ENCODE measurements around the gene TMEM179. TPM values are rescaled to one million over a fixed set of nuclear protein-coding genes. Genes with fewer than 3 reads are reported as not detected.
A peak's percentile ranks its signal among the peaks of the same experiment; 100 is the strongest.
"Not testable (repeated sequence)": the region's sequence is repeated elsewhere in the genome, so short reads cannot be mapped to it uniquely, and the experiment has no call there.

The TMEM179 gene
- total RNA-seq (10 to 100 TPM in 1 of 2 donors, 1 to 10 TPM in 1; 9.8 to 12.1 TPM), polyA plus RNA-seq (ENCODE audit: insufficient read depth, low read depth, low replicate concordance) (4.9 TPM)
- long read RNA-seq, donor 1, partial matches to known transcripts = 0 of 6 reads
- long read RNA-seq, donor 1, other reads (novel, unspliced or antisense) = 0 of 6 reads
- long read RNA-seq, donor 2, partial matches to known transcripts = 0 of 4 reads
- long read RNA-seq, donor 2, other reads (novel, unspliced or antisense) = 0 of 4 reads

DNA sequence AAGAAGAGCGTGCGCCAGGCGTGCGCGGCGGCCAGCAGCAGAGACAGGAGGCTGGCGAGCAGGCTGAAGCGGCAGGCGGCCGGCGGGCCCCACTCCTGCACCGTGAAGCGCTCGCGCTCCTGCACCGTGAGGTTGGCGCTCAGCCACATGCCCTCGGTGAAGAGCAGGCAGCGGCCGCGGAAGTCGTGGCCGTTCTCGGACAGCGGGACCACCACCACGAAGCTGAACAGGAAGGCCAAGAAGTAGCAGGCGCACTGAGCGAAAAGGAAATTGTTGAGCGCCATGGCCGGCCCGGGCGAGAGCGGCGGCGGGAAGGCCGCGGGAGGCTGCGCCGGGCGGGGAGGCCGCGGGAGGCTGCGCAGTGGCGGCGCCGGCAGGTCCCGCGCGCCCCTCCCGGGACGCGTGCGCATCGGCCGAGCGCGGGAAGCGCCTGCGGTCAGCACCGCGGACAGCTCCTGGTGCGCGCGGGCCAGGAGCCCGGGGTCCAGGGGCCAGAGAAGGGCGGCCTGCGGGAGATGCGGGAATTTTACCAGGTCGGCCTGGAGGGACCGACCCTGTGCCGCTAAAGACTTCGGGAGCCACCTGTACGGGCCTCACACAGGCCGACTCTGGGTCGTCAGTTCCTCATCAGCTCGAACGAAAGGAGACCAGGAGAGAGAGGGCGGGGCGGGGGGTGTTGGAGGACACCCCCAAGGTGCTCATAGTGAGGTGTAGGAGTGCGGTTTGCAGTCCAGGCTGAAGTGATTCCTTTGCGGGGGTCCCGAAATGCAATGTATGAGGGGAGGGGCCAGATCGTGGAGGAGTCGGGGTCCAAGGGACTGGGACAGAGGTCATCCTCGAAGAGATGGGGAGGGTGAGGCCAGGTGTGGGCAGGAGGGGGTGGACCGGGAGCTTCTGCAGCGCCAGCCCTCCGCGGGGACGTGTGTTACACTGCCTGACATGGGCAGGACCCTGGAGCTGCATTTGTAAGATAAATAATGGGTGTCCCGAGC lies at the start of gene TMEM179:
TMEM179 (minus strand) TSS at position 315 of the 992 bp plus-strand sequence; CDS start at position 284, 31 bp downstream.
- DNase-seq = peak; percentile 53
- intact Hi-C loops (cut with DNase I; ENCODE audit: low total_unique reads) = no loop called here
- Histone ChIP-seq H3K27ac (no peak within 1 kb of the TSS), H3K9me3 (no peaks in the 10 kb centered on the region), H3K27me3 (no peaks in the 10 kb centered on the region), H3K4me1 (no peaks in the 10 kb centered on the region), H3K4me3 (peak within 1 kb of the TSS; percentile 35 to 47), H3K36me3 (ENCODE audit: low read depth, missing control alignments) (no peaks in the 10 kb centered on the region)
- 6% methylated on average over 29 to 79 of the region's 91 CpGs for WGBS, 2 donors
- no peak for TF ChIP-seq POLR2A (IDR thresholded peaks at IDR 0.05)
- TF ChIP-seq, protein P1, sequence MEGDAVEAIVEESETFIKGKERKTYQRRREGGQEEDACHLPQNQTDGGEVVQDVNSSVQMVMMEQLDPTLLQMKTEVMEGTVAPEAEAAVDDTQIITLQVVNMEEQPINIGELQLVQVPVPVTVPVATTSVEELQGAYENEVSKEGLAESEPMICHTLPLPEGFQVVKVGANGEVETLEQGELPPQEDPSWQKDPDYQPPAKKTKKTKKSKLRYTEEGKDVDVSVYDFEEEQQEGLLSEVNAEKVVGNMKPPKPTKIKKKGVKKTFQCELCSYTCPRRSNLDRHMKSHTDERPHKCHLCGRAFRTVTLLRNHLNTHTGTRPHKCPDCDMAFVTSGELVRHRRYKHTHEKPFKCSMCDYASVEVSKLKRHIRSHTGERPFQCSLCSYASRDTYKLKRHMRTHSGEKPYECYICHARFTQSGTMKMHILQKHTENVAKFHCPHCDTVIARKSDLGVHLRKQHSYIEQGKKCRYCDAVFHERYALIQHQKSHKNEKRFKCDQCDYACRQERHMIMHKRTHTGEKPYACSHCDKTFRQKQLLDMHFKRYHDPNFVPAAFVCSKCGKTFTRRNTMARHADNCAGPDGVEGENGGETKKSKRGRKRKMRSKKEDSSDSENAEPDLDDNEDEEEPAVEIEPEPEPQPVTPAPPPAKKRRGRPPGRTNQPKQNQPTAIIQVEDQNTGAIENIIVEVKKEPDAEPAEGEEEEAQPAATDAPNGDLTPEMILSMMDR (IDR thresholded peaks at IDR 0.05) = no peak

DNA sequence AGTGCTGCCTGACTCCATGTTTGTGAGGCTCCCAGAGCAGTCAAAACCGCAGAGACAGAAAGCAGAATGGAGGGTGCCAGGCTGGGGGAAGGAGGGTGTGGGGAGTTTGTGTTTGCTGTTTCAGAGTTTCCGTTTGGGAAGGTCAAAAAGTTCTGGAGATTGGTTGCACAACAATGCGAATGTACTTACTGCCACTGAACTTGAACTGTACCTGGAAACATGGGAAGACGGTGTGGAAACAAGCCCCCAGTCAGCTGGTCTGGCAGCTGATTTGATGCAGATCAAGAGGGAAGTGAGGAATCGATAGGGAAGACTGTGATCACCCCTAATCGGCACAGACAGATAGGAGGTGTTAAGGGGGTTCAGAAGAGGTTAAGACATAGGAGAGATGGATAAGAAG lies 49.5 kb upstream of the TMEM179 start:
- DNase-seq = no peak
- WGBS, 2 donors = 84 to 87% methylated on average over 6 of the region's 6 CpGs
- TF ChIP-seq POLR2A (IDR thresholded peaks at IDR 0.05) = no peak
- TF ChIP-seq, protein P1 (IDR thresholded peaks at IDR 0.05) = no peak
- Histone ChIP-seq H3K9me3 (no peaks in the 10 kb centered on the region), H3K27me3 (no peaks in the 10 kb centered on the region), H3K27ac (no peak overlapping the region), H3K4me3 (no peak overlapping the region), H3K36me3 (ENCODE audit: low read depth, missing control alignments) (no peaks in the 10 kb centered on the region), H3K4me1 (no peaks in the 10 kb centered on the region)
- intact Hi-C loops (cut with DNase I; ENCODE audit: low total_unique reads) = loop anchor here (5.0 kb wide), 1 partner anchor 53 kb away; no protein-coding TSS in a partner anchor

DNA sequence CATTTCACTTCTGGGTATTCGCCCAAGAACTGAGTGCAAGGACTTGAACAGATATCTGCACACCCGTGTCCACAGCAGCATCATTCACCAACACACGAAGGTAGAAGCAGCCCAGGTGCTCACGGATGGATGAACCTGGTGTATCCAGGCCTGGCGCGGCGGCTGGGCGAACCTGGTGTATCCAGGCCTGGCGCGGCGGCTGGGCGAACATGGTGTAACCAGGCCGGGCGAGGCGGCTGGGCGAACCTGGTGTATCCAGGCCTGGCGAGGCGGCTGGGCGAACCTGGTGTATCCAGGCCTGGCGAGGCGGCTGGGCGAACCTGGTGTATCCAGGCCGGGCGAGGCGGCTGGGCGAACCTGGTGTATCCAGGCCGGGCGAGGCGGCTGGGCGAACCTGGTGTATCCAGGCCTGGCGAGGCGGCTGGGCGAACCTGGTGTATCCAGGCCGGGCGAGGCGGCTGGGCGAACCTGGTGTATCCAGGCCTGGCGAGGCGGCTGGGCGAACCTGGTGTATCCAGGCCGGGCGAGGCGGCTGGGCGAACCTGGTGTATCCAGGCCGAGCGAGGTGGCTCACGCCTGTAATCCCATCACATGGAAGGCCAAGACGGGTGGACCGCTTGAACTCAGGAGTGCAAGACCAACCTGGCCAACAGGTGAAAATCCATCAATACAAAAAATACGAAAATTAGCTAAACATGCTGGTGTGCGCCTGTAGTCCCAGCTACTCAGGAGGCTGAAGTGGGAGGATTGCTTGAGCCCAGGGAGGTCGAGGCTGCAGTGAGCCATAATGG lies 48.8 kb upstream of the TMEM179 start:
- H3K27ac ChIP-seq; H3K36me3 ChIP-seq (ENCODE audit: low read depth, missing control alignments); H3K9me3 ChIP-seq; H3K27me3 ChIP-seq; H3K4me3 ChIP-seq; DNase-seq; H3K4me1 ChIP-seq: not testable (repeated sequence)
- WGBS, 2 donors = 94 to 96% methylated on average over 50 of the region's 52 CpGs
- intact Hi-C loops (cut with DNase I; ENCODE audit: low total_unique reads) = loop anchor here (5.0 kb wide), 1 partner anchor 54 kb away; no protein-coding TSS in a partner anchor

DNA sequence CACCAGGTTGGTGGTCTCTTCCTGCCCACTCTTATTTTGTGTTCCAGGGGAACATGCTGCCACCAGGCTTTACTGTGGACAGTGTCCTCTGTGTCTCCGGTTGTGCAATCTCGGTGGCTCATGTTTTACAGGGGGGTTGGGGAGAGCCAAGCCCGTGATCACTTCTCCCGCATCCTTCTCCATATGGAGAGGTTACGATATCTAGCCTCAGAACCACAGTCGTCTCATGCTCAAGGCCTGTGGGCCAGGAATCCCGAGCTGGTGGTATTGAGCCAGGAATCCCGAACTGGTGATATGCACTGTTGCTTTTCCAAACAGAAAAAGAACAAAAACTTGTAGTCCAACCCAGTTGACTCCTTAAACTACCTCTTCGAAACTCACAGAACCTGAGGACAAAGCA lies 47.8 kb upstream of the TMEM179 start:
- no peaks in the 10 kb centered on the region for H3K27me3 ChIP-seq
- H3K27ac ChIP-seq = no peak overlapping the region
- TF ChIP-seq, protein P1 (IDR thresholded peaks at IDR 0.05) = no peak
- no peak for TF ChIP-seq POLR2A (IDR thresholded peaks at IDR 0.05)
- H3K4me3 ChIP-seq = no peak overlapping the region
- no peak for DNase-seq
- 92 to 94% methylated on average over 8 to 9 of the region's 9 CpGs for WGBS, 2 donors
- intact Hi-C loops (cut with DNase I; ENCODE audit: low total_unique reads) = loop anchor here (5.0 kb wide), 1 partner anchor 55 kb away; no protein-coding TSS in a partner anchor
- no peaks in the 10 kb centered on the region for H3K9me3 ChIP-seq
- H3K36me3 ChIP-seq (ENCODE audit: low read depth, missing control alignments) = no peaks in the 10 kb centered on the region
- no peaks in the 10 kb centered on the region for H3K4me1 ChIP-seq
